H9 (cell line): ENCODE measurements around the gene QSOX1. TPM values are rescaled to one million over a fixed set of nuclear protein-coding genes. Genes with fewer than 3 reads are reported as not detected.

Experiments used
- DNase-seq: peaks from one replicate; pipeline ENCODE4 v3.0.0-alpha.2; 2017
- H2AFZ ChIP-seq: one replicate; pipeline ENCODE4 v1.6.1; 2013; ENCODE audit warnings: mild to moderate bottlenecking, low read length, control low read depth, moderate library complexity
- H2AK5ac ChIP-seq: 2 replicates; pipeline ENCODE4 v1.6.1; 2013; ENCODE audit warnings: low read length, control low read depth, mixed read lengths; ENCODE audit not compliant: insufficient read length
- H2BK120ac ChIP-seq: one replicate; pipeline ENCODE4 v1.6.1; 2013; ENCODE audit warnings: low read depth, mild to moderate bottlenecking, low read length, control low read depth, inconsistent platforms; ENCODE audit not compliant: poor library complexity, severe bottlenecking
- H2BK12ac ChIP-seq: 2 replicates; pipeline ENCODE4 v1.6.1; 2013; ENCODE audit warnings: low read length, control low read depth, mixed read lengths, low read depth; ENCODE audit not compliant: insufficient read length
- H2BK15ac ChIP-seq: 2 replicates; pipeline ENCODE4 v1.6.1; 2013; ENCODE audit warnings: low read depth, low read length, control low read depth
- H2BK20ac ChIP-seq: one replicate; pipeline ENCODE4 v1.6.1; 2013; ENCODE audit warnings: low read depth, mild to moderate bottlenecking, low read length, control low read depth, inconsistent platforms; ENCODE audit not compliant: poor library complexity, severe bottlenecking
- H2BK5ac ChIP-seq: 2 replicates; pipeline ENCODE4 v1.6.1; 2013; ENCODE audit warnings: low read length, control low read depth, mixed read lengths; ENCODE audit not compliant: insufficient read length
- H3K14ac ChIP-seq: 2 replicates; pipeline ENCODE4 v1.6.1; 2013; ENCODE audit warnings: low read length, control low read depth; ENCODE audit not compliant: insufficient read depth
- H3K18ac ChIP-seq: 2 replicates; pipeline ENCODE4 v1.6.1; 2013; ENCODE audit warnings: low read depth, mild to moderate bottlenecking, mixed read lengths, low read length, control low read depth; ENCODE audit not compliant: insufficient read length
- H3K23ac ChIP-seq: 2 replicates; pipeline ENCODE4 v1.6.1; 2013; ENCODE audit warnings: low read length, control low read depth, mixed read lengths, low read depth; ENCODE audit not compliant: insufficient read length
- H3K23me2 ChIP-seq: 2 replicates; pipeline ENCODE4 v1.6.1; 2013; ENCODE audit warnings: low read depth, mild to moderate bottlenecking, mixed read lengths, low read length, control low read depth; ENCODE audit not compliant: insufficient read length, poor library complexity, severe bottlenecking
- H3K27ac ChIP-seq: 2 replicates; pipeline ENCODE4 v1.5.1; 2013; ENCODE audit warnings: low read length, control low read depth, mixed read lengths, low read depth; ENCODE audit not compliant: insufficient read length
- H3K27me3 ChIP-seq: 2 replicates; pipeline ENCODE4 v1.6.1; 2013; ENCODE audit warnings: low read length, control low read depth, inconsistent platforms; ENCODE audit not compliant: insufficient read depth
- H3K4ac ChIP-seq: 2 replicates; pipeline ENCODE4 v1.6.1; 2013; ENCODE audit warnings: low read depth, mild to moderate bottlenecking, control low read depth, inconsistent platforms, low read length, moderate library complexity
- H3K4me1 ChIP-seq: 2 replicates; pipeline ENCODE4 v1.6.1; 2013; ENCODE audit warnings: low read length, control low read depth, inconsistent platforms; ENCODE audit not compliant: insufficient read depth
- H3K4me2 ChIP-seq: 2 replicates; pipeline ENCODE4 v1.6.1; 2013; ENCODE audit warnings: low read length, control low read depth, mixed read lengths; ENCODE audit not compliant: insufficient read length, insufficient read depth
- H3K56ac ChIP-seq: 2 replicates; pipeline ENCODE4 v1.6.1; 2013; ENCODE audit warnings: low read depth, mild to moderate bottlenecking, mixed read lengths, low read length, control low read depth; ENCODE audit not compliant: insufficient read length
- H3K79me1 ChIP-seq: 2 replicates; pipeline ENCODE4 v1.6.1; 2013; ENCODE audit warnings: low read depth, mild to moderate bottlenecking, moderate library complexity, low read length, control low read depth, inconsistent platforms; ENCODE audit not compliant: insufficient read depth, poor library complexity, severe bottlenecking
- H3K79me2 ChIP-seq: 2 replicates; pipeline ENCODE4 v1.6.1; 2013; ENCODE audit warnings: low read length, control low read depth, inconsistent platforms; ENCODE audit not compliant: insufficient read depth
- H3K9ac ChIP-seq: 2 replicates; pipeline ENCODE4 v1.6.1; 2013; ENCODE audit warnings: low read length, control low read depth, mixed read lengths; ENCODE audit not compliant: insufficient read length; ENCODE audit errors: extremely low read depth
- H3K9me3 ChIP-seq: one replicate; pipeline ENCODE4 v1.6.1; 2013; ENCODE audit warnings: low read depth, low read length, inconsistent platforms; ENCODE audit not compliant: control insufficient read depth
- H3T11ph ChIP-seq: one replicate; pipeline ENCODE4 v1.6.1; 2013; ENCODE audit warnings: mild to moderate bottlenecking, low read length, control low read depth, inconsistent platforms
- H4K20me1 ChIP-seq: one replicate; pipeline ENCODE4 v1.6.1; 2013; ENCODE audit not compliant: control insufficient read depth, insufficient read length, insufficient read depth
- H4K5ac ChIP-seq: 2 replicates; pipeline ENCODE4 v1.6.1; 2013; ENCODE audit warnings: low read depth, mild to moderate bottlenecking, mixed read lengths, low read length, control low read depth; ENCODE audit not compliant: insufficient read length
- H4K8ac ChIP-seq: replicated peaks from 2 replicates; pipeline ENCODE4 v1.6.1; 2013; ENCODE audit warnings: low read length, control low read depth, mixed read lengths, low read depth; ENCODE audit not compliant: insufficient read length
- H4K91ac ChIP-seq: 2 replicates; pipeline ENCODE4 v1.6.1; 2013; ENCODE audit warnings: low read depth, mild to moderate bottlenecking, moderate library complexity, mixed read lengths, low read length, control low read depth; ENCODE audit not compliant: insufficient read length
- H3K27ac Mint-ChIP-seq, 3 experiments: 2 replicates in 2 of 3; 3 replicates in 1 of 3; pipeline ENCODE4 v1.8.0; 2020 to 2021; ENCODE audit warnings: mixed read lengths in 3 of 3, mild to moderate bottlenecking in 1 of 3, moderate library complexity in 1 of 3
- H3K27me3 Mint-ChIP-seq: 2 replicates; pipeline ENCODE4 v1.8.0; 2021; ENCODE audit warnings: low read depth, mild to moderate bottlenecking, moderate library complexity, mixed read lengths
- H3K36me3 Mint-ChIP-seq, 3 experiments: 2 replicates in 2 of 3; 3 replicates in 1 of 3; pipeline ENCODE4 v1.8.0; 2020 to 2021; ENCODE audit warnings: low read depth in 3 of 3, mixed read lengths in 3 of 3; ENCODE audit not compliant: insufficient read depth in 1 of 3
- H3K4me1 Mint-ChIP-seq, 2 experiments: 2 replicates each; pipeline ENCODE4 v1.8.0; 2020; ENCODE audit warnings: mixed read lengths in 2 of 2
- H3K4me3 Mint-ChIP-seq, 2 experiments: 2 replicates in 1 of 2; 3 replicates in 1 of 2; pipeline ENCODE4 v1.8.0; 2020 to 2021; ENCODE audit warnings: mild to moderate bottlenecking in 2 of 2, mixed read lengths in 2 of 2, moderate library complexity in 1 of 2
- H3K9me3 Mint-ChIP-seq, 2 experiments: 2 replicates in 1 of 2; 3 replicates in 1 of 2; pipeline ENCODE4 v1.8.0; 2020; ENCODE audit warnings: mild to moderate bottlenecking in 2 of 2, mixed read lengths in 2 of 2, moderate library complexity in 1 of 2
- WGBS: extraction: QIAGEN DNeasy Blood & Tissue Kit; methylation state at CpG from one replicate; pipeline ENCODE4 v1.1.7; 2013; ENCODE audit warnings: missing lambda C conversion rate, low lambda C conversion rate, mixed read lengths; ENCODE audit not compliant: insufficient read length; ENCODE audit errors: extremely low coverage; 5-methylcytosine and 5-hydroxymethylcytosine counted together
- total RNA-seq: library from RNA; stranded (reverse); gene quantifications from 2 replicates; pipeline ENCODE4 v1.2.1, GENCODE V29; 2021
- TF ChIP-seq, protein P1 (sequence below): fragments of 200-600 bp; sonication (generic); conservative IDR thresholded peaks from 3 replicates; pipeline ENCODE4 v1.8.0; 2021; ENCODE audit warnings: antibody characterized with exemption, mild to moderate bottlenecking

The QSOX1 gene
- total RNA-seq, 1 experiment from 2014 or later = 79.2 TPM

DNA sequence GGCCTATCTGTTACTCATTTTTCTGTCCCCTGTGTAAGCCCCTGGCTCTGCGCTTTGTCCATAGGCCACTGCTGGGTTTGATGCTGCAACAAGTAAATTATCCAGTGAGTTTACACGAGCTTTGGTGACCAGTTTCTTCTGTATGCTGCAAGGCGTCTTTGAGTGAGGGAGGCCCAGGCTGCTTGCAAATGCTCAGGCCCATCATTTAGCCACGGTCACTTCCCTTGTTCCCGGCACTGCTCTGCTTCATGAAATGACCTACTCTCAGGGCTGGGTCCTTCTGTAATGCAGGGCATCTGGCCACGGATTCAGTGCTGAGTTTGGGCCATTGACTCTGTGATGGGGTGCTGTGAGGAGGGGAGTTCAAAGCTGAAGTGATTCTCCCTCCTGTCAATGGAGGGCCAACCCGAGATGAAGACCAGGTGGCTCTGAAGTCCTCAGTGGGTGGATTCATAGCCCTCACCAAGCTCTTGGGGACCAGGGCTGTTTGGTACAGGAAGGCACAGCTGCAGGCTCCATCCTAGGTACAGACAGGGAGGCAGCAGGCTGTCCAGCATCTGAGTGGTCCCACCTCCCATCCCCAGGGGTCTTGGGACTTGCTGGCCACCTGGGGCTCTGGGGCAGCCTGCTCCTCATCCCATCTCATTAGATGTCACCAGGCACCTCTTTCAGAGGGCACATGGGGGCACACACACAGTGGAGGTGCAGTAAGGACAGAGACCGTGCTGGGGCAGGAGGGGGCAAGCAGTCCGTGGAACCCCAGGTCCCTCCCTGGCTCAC, 97.0 kb downstream of the QSOX1 start:
- Histone ChIP-seq H3K27me3 (no peaks in the 10 kb centered on the region), H3K23ac (no peak overlapping the region), H2AFZ (no peak overlapping the region), H3K4me1 (peaks cover 5% of the 10 kb centered on the region; the same call in 1 of the 2 replicates), H3K27ac (no peak overlapping the region), H4K91ac (no peak overlapping the region), H3K79me2 (no peaks in the 10 kb centered on the region), H2AK5ac (no peak overlapping the region), H3K9ac (no peak overlapping the region), H2BK5ac (no peak overlapping the region), H3K14ac (no peak overlapping the region), H3T11ph (no peak overlapping the region), H3K56ac (no peak overlapping the region), H3K4ac (no peak overlapping the region), H3K79me1 (no peaks in the 10 kb centered on the region), H2BK120ac (no peak overlapping the region), H2BK12ac (no peak overlapping the region), H4K5ac (no peak overlapping the region), H3K9me3 (no peaks in the 10 kb centered on the region), H2BK20ac (no peak overlapping the region), H3K23me2 (no peaks in the 10 kb centered on the region), H2BK15ac (no peak overlapping the region), H3K18ac (no peak overlapping the region), H3K4me2 (no peak overlapping the region), H4K8ac (no peak overlapping the region), H4K20me1 (no peaks in the 10 kb centered on the region)
- Mint-ChIP-seq H3K27me3 (peaks cover 3% of the 10 kb centered on the region), H3K4me1 (peaks cover 41 to 55% of the 10 kb centered on the region in 2 experiments), H3K4me3 (no peak overlapping the region), H3K9me3 (no peaks in the 10 kb centered on the region), H3K36me3 (no peaks in the 10 kb centered on the region), H3K27ac (peak overlapping the region in 1 of 3 experiments; percentile 91; a peak in 2 of 7 replicates)
- DNase-seq = no peak
- TF ChIP-seq, protein P1, sequence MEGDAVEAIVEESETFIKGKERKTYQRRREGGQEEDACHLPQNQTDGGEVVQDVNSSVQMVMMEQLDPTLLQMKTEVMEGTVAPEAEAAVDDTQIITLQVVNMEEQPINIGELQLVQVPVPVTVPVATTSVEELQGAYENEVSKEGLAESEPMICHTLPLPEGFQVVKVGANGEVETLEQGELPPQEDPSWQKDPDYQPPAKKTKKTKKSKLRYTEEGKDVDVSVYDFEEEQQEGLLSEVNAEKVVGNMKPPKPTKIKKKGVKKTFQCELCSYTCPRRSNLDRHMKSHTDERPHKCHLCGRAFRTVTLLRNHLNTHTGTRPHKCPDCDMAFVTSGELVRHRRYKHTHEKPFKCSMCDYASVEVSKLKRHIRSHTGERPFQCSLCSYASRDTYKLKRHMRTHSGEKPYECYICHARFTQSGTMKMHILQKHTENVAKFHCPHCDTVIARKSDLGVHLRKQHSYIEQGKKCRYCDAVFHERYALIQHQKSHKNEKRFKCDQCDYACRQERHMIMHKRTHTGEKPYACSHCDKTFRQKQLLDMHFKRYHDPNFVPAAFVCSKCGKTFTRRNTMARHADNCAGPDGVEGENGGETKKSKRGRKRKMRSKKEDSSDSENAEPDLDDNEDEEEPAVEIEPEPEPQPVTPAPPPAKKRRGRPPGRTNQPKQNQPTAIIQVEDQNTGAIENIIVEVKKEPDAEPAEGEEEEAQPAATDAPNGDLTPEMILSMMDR = no peak
- WGBS = no CpG with 5 or more reads among the region's 9 CpGs
